GM18873 (cell line): ENCODE results near the gene BCORL1.

Experiments used
- ATAC-seq: cut with Tn5 transposase; IDR thresholded peaks from one replicate; pipeline ENCODE4 v1.9.1; 2021; ENCODE audit warnings: mild to moderate bottlenecking, moderate library complexity, moderate number of reproducible peaks; ENCODE audit not compliant: unreplicated experiment, low FRiP score

The BCORL1 gene

GRCh38 chrX:130005089-130005807 is 22.8 kb downstream of the BCORL1 start:
- no peak for ATAC-seq

GRCh38 chrX:130009658-130010223 is 27.3 kb downstream of the BCORL1 start:
- no peak for ATAC-seq

- ATAC-seq: no peak
These were observed 30.2 kb downstream of the BCORL1 start for GRCh38 chrX:130012683-130013082.

GRCh38 chrX:130013661-130014060 is 31.2 kb downstream of the BCORL1 start:
- no peak for ATAC-seq

- no peak for ATAC-seq
These were observed 31.9 kb downstream of the BCORL1 start for GRCh38 chrX:130014356-130014755.

- no peak for ATAC-seq
These were observed 32.3 kb downstream of the BCORL1 start for GRCh38 chrX:130014770-130015169.

GRCh38 chrX:130015181-130015580 is 32.7 kb downstream of the BCORL1 start:
- no peak for ATAC-seq

- ATAC-seq: no peak
These were observed 35.7 kb downstream of the BCORL1 start for GRCh38 chrX:130018143-130018542.

GRCh38 chrX:130020661-130021324 is 38.4 kb downstream of the BCORL1 start:
- ATAC-seq: no peak

- peak; percentile 98 for ATAC-seq
These were observed 41.7 kb downstream of the BCORL1 start for GRCh38 chrX:130024127-130024526.

- no peak for ATAC-seq
These were observed 42.8 kb downstream of the BCORL1 start for GRCh38 chrX:130025256-130025655.

GRCh38 chrX:130027569-130027968 is 45.1 kb downstream of the BCORL1 start:
- no peak for ATAC-seq

- no peak for ATAC-seq
These were observed 45.8 kb downstream of the BCORL1 start for GRCh38 chrX:130028196-130028595.

- no peak for ATAC-seq
These were observed 48.4 kb downstream of the BCORL1 start for GRCh38 chrX:130030826-130031225.

GRCh38 chrX:130032552-130032951 is 50.1 kb downstream of the BCORL1 start:
- no peak for ATAC-seq

- ATAC-seq: no peak
These were observed 51.7 kb downstream of the BCORL1 start for GRCh38 chrX:130034178-130034577.

- no peak for ATAC-seq
These were observed 57.4 kb downstream of the BCORL1 start for GRCh38 chrX:130039847-130040246.

GRCh38 chrX:130047416-130047815 is 65.0 kb downstream of the BCORL1 start:
- no peak for ATAC-seq

GRCh38 chrX:130048686-130049222 is 66.3 kb downstream of the BCORL1 start:
- no peak for ATAC-seq

GRCh38 chrX:130049821-130050220 is 67.4 kb downstream of the BCORL1 start:
- no peak for ATAC-seq

- ATAC-seq: no peak
These were observed 68.9 kb downstream of the BCORL1 start for GRCh38 chrX:130051176-130051845.
